GM19099 (cell line): Measurements from ENCODE around the gene KRT15.

Experiments used
- POLR2A ChIP-seq: IDR thresholded peaks from 3 replicates; pipeline ENCODE4 v1.6.1; 2011; ENCODE audit warnings: low read depth; ENCODE audit not compliant: insufficient read length; ENCODE audit errors: extremely low read depth

KRT15 gene

DNA sequence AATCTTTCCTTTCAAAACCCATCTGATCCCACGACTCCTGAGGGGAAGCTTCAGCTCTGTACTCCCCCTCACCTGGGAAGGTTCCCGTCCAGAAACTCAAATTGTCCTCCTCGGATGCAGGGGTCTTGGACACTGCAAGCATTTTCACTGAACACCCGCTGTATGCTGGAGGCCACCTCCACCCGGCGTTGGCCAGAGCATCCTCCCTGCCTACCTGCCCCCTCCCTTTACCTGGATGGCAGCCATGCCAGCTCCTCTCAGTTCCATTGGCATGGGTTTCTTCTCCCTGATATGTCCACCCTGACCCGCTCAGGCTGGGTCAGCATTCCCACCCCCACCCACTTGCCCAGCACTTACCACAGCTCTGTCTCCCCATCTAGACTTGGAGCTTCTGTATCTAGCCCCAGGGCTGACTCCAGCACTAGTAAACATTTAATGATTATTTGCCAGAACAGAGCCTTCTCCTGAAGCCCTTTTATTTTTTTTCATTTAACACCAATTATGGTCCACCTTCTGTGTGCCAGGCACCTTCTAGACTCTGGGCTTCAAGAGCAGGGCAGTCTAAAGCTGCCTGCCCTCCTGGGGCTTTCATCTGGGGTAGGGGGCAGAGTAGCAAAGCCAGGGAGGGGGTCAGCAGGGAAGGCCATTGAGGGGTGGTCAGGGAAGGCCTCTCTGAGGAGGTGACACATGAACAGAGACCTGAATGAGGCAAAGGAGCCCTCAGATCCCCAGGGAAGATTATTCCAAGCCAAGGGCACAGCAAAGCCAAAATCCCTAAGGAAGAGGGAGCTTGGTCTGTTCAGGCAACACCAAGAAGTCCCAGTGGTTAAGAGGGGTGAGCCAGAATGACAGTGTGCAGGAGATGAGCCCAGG is 18.3 kb upstream of the KRT15 start:
- no peak for TF ChIP-seq POLR2A

DNA sequence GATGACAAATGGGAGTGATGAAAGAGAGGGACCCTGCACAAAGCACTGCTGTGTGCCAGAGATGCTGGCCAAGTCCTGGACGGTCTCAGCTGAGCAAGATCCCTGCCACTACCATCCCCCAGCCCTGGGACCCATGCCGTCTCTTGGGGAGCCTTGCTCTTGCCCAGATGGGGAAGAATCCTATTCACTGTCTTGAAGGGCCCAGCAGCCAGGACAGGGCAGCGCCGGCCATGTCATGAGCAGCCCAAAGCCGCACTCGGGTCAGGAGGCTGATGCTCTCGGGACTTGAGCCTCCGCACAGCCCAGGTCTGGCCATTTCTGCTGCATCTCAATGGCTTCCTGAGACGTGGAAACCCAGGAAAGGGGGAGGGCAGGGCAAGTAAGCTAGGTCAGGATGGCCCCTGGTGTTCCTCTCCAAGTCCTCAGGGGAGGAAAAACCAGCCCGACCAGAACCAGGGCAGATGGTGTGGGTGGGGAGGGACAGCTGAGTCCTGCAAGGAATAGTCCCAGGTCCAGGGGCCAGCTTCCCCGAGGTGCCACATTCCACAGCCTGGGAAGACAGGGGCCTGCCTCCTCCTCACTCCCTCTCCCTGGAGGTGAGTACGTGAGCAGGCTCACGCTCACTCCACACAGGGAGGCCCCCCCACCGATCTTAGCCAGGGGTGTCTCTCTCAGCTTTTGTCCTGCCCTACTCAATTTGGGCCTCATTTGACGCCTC is 17.2 kb upstream of the KRT15 start:
- TF ChIP-seq POLR2A: no peak

DNA sequence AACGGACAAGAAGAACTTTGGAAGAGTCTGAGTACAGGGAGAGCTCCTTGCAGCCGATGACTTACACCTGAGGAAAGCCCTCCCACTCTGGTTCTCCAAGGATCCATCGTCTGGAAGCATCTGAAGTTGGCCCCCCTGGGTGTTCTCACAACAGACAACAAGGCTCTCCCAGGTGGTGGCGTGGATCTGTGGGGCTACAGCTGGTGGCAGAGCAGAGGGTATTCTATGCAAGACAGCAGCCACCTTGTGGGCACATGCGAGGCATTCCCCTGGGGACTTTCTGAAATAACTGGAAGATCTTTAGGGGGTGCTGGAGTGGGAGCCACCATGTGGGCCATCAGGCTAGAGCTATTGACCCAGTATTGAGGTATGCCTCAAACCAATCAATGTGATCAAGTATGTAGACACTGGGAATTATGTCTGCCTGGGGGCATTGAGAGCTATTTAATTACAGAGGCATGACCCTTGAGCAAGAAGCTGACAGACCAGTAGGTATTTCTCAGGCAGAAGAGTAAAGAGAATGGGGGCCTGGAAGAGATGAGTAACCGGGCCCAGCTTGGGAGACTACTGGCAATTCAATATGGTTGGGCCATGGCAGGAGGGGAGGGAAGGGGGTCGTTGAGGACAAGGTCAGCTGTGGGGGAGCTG is 16.3 kb upstream of the KRT15 start:
- no peak for TF ChIP-seq POLR2A

DNA sequence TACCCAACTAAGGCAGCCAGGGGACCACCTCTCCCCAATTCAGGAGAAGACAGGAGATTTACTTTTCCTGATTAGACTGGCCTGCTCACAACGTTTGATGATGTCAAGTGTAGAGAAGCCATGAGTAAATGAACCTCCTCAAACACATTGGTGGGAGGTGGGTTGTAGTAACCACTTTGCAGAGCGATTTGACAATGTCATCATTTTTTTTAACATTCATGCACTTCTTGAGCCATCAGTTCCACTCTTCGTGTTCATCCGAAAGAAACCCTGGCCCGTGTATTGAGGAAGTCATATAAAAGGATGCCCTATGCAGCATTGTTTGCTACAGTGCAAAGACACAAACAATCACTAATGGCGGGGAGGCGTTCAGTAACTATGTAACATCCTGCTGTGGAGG is 14.9 kb upstream of the KRT15 start:
- no peak for TF ChIP-seq POLR2A

DNA sequence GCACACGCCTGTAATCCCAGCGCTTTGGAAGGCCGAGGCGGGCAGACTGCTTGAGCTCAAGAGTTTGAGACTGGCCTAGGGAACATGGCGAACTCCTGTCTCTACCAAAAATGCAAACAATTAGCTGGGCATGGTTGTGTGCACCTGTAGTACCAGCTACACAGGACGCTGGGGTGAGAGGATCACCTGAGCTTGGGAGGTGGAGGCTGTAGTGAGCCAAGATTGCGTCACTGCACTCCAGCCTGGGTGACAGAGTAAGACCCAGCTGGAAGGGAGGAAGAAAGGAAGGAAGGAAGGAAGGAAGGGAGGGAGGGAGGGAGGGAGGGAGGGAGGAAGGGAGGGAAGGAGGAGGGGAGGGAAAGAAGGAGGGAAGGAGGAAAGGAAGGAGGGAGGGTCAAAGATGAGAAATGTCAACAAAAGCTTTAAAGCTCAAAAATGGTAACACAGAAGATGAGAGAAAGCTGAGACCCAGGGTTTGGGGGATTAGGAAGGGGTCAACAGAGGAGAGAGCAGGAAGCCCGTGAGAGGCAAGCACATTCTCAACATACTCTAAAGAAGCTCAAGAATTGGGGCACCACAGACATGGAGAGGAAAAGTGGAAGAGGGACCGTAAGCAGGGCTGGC is 14.4 kb upstream of the KRT15 start:
- no peak for TF ChIP-seq POLR2A

DNA sequence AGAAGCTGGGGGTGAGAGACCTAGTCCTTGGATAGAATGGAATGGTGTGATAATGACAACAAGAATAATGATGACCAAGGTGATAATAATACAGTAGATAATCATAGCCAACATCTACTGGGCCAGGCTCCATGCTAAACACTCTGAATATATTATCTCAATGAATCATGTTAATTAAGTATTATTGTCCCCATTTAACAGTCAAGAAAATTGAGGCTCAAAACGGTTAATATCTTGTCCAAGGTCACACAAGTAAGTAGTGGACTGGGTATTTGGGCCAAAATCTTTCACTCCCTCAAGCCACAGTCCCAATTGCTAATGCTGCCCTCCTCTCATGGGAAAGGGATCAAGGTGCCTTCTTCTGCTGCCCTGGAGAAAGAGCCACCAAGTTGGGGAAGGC is 13.3 kb upstream of the KRT15 start:
- no peak for TF ChIP-seq POLR2A

DNA sequence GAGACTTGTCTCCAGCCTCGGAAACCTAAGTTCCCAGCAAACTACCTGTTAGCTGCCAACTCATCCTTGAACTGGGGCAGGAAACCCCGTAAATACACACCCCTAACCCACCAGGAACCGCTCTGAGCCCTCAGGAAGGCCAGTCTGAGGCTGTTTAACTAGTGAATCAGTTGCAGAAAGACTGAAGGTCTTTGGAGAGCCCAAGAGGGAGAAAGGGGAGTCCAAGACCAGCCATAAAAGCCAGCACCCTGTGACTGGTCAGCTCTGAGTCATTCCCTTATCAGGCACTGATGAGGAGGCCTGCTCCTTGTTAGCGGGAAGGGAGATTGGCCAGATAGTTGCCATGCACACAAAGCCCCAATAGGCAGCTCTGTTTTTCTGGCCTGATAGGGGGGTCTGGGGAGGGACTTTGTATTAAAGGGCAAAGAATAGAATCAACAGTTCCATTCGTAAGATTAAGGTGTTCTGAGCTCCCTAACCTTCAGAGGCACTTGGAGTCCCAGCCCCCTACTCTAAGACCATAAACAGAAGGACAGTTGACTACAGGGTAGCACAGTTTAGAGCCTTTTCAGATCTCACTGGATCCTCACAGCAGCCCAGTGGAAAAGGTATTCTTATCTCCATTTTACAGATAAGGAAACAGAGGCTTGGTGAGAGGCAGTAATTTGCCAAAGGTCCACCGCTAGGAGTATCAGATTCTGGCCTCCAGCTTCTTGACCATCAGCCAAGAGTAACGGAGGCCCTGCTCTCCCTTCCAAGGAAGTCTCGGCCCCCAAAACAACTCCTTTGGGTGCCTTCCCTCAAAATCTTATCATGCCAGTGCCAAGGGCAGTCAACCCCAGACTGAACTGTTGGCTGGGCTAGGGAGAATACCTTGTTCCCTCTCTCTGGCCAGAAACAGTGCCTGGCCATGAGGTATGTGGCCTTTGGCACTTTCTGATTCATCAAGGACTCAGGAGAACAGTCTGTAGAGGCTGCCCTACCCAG is 11.7 kb upstream of the KRT15 start:
- no peak for TF ChIP-seq POLR2A

DNA sequence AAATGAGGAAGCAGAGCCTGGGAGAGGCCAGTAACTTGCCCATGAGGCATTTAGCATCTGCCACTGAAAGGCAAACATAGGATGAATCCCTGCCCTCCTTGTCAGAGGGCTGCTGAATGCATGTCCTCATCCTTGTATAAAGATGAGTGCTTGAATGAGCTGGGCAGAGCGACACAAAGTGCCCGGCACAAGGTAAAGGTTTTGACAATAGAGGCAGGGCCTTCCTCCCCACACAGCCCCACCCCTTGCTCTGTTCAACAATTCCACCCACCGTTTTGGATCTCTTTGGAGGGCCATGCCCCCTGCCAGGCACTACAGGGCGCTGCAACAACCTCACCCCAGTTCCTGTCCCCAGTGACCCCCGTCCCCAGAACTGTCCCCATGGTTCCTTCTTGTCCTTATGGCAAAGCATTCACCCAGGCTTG is 10.8 kb upstream of the KRT15 start:
- TF ChIP-seq POLR2A: no peak

DNA sequence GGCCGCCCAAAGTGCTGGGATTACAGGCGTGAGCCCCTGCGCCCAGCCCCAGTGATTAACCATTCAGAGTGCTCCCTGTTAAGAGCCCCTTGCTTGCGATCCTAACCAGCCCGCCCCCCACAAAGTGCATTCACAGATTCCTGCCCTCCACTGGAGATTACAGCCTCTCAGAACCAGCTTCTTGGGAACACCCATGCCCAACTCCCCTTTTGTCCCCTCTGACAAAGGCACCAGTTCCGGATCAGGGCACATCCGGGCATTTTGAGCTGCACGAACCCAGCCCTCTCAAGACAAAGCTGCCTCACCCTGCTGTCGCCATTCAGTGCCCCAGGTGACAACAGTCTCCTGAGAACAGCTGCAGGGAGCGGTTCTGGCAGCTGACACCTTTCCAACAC is 10.3 kb upstream of the KRT15 start:
- no peak for TF ChIP-seq POLR2A

DNA sequence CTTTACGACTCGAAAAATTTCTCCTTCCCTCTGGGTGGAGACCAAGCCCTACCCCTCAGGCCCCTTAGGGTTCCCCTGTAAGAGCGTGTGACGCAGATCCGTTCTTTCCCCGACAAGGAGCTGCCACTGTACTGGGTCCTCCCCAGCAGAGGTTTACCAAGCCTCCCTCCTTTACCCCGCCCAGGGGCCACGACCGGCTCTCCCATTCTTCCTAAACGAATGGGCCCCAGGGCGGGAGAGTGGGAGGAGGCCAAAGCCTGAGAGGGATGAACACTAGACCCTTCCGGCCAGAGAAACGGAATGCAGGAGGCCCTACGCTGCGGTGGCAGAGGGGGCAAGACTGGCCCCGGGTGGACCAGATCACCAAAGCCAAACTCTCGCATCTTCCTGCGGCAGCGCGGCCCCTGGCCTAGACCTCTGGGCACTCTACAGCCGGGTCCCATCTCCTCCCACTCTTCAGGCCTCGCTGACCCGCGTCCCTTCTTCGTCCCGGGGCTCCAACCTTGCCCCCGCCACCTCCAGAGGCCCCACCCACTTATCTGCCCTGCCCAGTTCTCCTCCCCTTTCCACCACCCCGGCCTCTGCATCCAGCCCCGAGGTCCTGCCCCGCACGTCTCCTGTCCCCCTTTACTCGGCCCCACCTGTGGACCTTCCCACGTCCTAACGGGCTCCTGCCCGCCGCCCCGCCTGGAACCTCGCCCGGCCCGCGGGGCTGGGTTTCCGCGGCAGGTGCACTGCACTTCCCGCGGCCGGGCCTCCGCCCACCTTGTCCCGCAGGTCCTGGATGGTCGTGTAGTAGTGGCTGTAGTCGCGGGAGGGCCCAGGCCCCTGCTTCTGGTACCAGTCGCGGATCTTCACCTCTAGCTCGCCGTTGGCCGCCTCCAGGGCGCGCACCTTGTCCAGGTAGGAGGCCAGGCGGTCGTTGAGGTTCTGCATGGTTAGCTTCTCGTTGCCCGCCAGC is 8.7 kb upstream of the KRT15 start:
- TF ChIP-seq POLR2A: no peak

DNA sequence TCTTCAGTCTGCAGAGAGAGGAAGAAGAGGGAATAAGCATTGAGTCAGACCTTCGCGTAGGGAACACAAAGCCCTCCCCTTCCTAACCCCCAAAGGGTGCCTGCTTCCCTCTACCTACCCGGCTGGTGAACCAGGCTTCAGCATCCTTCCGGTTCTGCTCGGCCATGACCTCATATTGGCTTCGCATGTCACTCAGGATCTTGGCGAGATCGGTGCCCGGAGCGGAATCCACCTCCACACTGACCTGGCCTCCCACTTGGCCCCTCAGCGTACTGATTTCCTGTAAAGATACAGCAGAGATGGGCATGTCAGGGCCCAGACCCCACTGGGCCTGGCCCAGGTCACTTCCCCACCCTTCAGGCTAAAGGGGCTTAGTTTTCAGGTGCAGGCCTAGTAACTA is 5.6 kb upstream of the KRT15 start:
- no peak for TF ChIP-seq POLR2A

DNA sequence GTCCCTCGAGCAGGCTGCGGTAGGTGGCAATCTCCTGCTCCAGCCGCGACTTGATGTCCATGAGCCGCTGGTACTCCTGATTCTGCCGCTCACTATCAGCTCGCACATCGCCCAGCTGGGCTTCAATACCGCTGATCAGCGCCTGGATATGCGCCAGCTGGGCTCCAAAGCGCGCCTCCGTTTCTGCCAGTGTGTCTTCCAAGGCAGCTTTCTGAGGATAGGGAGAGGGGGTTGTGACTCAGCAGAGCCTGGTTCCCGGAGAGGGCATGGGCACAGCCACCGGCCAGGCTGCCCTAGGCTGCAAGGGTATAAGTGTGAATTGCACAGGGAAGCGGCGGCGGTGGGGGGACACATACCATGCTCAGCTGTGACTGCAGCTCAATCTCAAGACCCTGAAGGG is 5.1 kb upstream of the KRT15 start:
- no peak for TF ChIP-seq POLR2A

DNA sequence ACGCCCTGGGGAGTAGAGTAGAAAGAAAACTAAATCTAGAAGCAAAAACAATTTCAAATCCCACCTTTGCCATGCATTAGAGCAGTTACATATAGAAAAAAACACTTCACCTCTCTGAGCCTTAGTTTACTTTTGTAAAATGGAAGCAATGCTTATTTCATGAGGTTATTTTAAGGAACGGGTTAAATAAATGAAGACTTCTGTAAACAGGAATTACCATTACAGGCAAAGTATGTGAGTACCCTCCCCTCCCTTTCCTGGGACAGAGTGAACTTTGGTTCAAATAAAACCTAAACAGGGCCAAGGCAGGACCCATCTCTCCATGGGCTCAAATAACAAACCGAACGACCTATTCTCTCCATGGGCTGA is 4.5 kb upstream of the KRT15 start:
- TF ChIP-seq POLR2A: no peak
